ENCODE measurements around the gene PNPLA6. TPM values are rescaled to one million over a fixed set of nuclear protein-coding genes. Genes with fewer than 3 reads are reported as not detected.

PNPLA6 gene
- total RNA-seq, 1 donor: 106 TPM

GRCh38 chr19:7494416-7495098 lies 41.0 kb upstream of the PNPLA6 start:
- TF ChIP-seq, protein P1, sequence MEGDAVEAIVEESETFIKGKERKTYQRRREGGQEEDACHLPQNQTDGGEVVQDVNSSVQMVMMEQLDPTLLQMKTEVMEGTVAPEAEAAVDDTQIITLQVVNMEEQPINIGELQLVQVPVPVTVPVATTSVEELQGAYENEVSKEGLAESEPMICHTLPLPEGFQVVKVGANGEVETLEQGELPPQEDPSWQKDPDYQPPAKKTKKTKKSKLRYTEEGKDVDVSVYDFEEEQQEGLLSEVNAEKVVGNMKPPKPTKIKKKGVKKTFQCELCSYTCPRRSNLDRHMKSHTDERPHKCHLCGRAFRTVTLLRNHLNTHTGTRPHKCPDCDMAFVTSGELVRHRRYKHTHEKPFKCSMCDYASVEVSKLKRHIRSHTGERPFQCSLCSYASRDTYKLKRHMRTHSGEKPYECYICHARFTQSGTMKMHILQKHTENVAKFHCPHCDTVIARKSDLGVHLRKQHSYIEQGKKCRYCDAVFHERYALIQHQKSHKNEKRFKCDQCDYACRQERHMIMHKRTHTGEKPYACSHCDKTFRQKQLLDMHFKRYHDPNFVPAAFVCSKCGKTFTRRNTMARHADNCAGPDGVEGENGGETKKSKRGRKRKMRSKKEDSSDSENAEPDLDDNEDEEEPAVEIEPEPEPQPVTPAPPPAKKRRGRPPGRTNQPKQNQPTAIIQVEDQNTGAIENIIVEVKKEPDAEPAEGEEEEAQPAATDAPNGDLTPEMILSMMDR (IDR thresholded peaks at IDR 0.05; ENCODE audit: insufficient read depth, low read depth, low read length): peak; percentile 13
- DNase-seq (ENCODE audit: low read depth): peak; percentile 70
- no peak overlapping the region for H3K4me3 ChIP-seq (ENCODE audit: low read depth, low read length)

GRCh38 chr19:7497292-7497691 lies 38.2 kb upstream of the PNPLA6 start:
- TF ChIP-seq, protein P1 (IDR thresholded peaks at IDR 0.05; ENCODE audit: insufficient read depth, low read depth, low read length): peak; percentile 63
- no peak overlapping the region for H3K4me3 ChIP-seq (ENCODE audit: low read depth, low read length)
- no peak for DNase-seq (ENCODE audit: low read depth)

- peak; percentile 27 for DNase-seq (ENCODE audit: low read depth)
- peak overlapping the region; percentile 38 for H3K4me3 ChIP-seq (ENCODE audit: low read depth, low read length)
- TF ChIP-seq, protein P1 (IDR thresholded peaks at IDR 0.05; ENCODE audit: insufficient read depth, low read depth, low read length): no peak
Observed at GRCh38 chr19:7500811-7501450, 34.6 kb upstream of the PNPLA6 start.

DNA sequence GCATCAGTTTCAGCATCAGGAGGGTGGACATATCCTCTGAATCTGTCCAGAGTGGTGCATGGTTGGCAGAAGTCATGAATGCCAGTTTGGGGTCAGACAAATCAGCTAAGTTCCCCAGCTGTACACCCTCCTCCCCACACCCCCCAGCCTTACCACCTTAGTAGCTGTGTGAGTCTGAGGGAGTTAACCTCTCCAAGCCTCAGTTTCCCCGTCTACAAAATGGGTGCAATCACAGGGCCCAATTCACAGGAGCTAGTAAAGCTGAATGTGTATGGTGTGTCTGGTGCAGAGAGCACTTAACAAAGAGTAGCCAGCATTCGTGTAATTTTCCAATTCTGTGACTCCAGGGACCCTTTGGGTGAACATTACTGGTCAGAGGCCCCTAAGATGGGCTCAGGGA lies 33.0 kb upstream of the PNPLA6 start:
- TF ChIP-seq, protein P1 (IDR thresholded peaks at IDR 0.05; ENCODE audit: insufficient read depth, low read depth, low read length): no peak
- no peak for DNase-seq (ENCODE audit: low read depth)
- H3K4me3 ChIP-seq (ENCODE audit: low read depth, low read length): no peak overlapping the region

DNA sequence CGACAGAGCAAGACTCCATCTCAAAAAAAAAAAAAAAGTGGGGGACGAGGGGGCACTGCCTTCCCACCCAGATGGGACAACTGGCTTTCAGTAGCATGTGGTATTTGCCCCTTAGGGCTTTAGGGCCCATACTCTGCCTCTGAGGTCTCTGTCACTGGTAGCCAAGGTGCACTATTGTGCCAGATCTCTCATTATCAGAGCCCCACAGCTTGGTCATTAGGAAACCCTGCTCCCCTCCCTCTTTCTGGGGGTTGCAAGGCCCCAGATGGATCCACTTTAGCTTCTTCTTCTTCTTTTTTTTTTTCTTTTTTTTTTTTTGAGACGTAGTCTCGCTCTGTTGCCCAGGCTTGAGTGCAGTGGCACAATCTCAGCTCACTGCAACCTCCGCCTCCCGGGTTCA lies 30.8 kb upstream of the PNPLA6 start:
- H3K4me3 ChIP-seq (ENCODE audit: low read depth, low read length): no peak overlapping the region
- no peak for DNase-seq (ENCODE audit: low read depth)
- TF ChIP-seq, protein P1 (IDR thresholded peaks at IDR 0.05; ENCODE audit: insufficient read depth, low read depth, low read length): no peak

GRCh38 chr19:7505288-7505681 lies 30.2 kb upstream of the PNPLA6 start:
- H3K4me3 ChIP-seq (ENCODE audit: low read depth, low read length): no peak overlapping the region
- no peak for DNase-seq (ENCODE audit: low read depth)
- TF ChIP-seq, protein P1 (IDR thresholded peaks at IDR 0.05; ENCODE audit: insufficient read depth, low read depth, low read length): no peak

All from fibroblast of villous mesenchyme (primary cell).